Ammon's horn (tissue), 1 donor: ENCODE results near the gene LRRC4.

Source experiments
- DNase-seq: peaks from one replicate; pipeline ENCODE4 v3.0.0-alpha.2; 2016; ENCODE audit warnings: low spot score

Gene LRRC4

GRCh38 chr7:127979113-127979727, 52.0 kb downstream of the LRRC4 start:
- DNase-seq = no peak

GRCh38 chr7:127978421-127978820, 52.8 kb downstream of the LRRC4 start:
- DNase-seq = no peak
